HG02943 (cell line): ENCODE data around the gene ATRN.
"Not testable (repeated sequence)": the region's sequence is repeated elsewhere in the genome, so short reads cannot be mapped to it uniquely, and the experiment has no call there.

Experiments
- ATAC-seq: cut with Tn5 transposase; IDR thresholded peaks from one replicate; pipeline ENCODE4 v1.9.1; 2021; ENCODE audit warnings: mild to moderate bottlenecking, low read depth, moderate library complexity; ENCODE audit not compliant: unreplicated experiment

Gene ATRN

DNA sequence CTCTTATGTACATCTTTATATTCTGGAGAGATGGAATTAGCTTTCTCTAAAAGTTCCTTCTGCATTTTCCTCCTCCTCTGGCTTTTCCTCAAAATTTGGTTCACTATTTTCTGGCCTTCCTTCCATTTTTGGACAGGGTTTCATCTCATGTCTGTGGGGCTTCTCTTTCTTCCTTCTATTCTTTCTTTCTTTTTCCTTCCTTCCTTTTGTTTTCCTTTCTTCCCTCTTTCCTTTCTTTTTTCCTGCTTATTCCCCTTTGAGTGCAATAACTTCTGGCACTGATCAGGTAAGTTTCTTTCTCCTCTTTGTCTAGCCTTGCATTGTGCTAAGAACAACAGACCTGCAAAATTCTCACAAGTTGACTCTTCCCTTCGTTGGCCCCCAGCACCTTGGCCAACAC, 5.5 kb upstream of the ATRN start:
- no peak for ATAC-seq

DNA sequence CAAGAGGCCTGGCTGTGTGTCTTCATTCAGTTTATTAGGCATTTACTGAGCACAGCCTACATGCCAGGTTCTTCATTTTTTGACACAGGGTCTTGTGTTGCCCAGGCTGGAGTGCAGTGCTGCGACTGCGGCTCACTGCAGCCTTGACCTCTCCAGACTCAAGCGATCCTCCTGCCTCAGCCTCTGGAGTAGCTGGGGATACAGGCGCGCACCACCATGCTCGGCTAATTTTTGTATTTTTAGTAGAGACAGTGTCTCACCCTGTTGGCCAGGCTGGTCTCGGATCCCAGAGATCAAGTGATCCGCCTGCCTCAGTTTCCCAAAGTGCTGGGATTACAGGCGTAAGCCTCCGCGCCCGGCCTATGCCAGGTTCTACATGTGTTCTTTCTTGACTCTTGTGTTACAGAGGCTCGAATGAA, 601 bp upstream of the ATRN start:
- ATAC-seq, result no peak

GRCh38 chr20:3471397-3472021, 691 bp downstream of the ATRN start:
- ATAC-seq, result peak; percentile 24

- no peak for ATAC-seq
Measured at GRCh38 chr20:3472105-3472504, 1.3 kb downstream of the ATRN start.

- no peak for ATAC-seq
Measured at GRCh38 chr20:3473324-3473723, 2.5 kb downstream of the ATRN start.

GRCh38 chr20:3473944-3474343, 3.1 kb downstream of the ATRN start:
- no peak for ATAC-seq

DNA sequence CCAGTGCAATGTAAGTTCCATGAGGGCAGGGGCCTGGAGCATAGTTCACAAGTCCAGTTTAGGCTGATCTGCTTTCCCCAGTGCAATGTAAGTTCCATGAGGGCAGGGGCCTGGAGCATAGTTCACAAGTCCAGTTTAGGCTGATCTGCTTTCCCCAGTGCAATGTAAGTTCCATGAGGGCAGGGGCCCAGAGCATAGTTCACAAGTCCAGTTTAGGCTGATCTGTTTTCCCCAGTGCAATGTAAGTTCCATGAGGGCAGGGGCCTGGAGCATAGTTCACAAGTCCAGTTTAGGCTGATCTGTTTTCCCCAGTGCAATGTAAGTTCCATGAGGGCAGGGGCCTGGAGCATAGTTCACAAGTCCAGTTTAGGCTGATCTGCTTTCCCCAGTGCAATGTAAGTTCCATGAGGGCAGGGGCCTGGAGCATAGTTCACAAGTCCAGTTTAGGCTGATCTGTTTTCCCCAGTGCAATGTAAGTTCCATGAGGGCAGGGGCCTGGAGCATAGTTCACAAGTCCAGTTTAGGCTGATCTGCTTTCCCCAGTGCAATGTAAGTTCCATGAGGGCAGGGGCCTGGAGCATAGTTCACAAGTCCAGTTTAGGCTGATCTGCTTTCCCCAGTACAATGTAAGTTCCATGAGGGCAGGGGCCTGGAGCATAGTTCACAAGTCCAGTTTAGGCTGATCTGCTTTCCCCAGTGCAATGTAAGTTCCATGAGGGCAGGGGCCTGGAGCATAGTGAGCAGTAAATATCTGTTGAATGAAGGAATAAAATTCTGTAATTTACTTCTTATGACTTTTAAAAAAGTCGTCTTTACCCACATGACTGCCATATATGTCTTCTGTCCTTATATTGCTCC, 6.4 kb downstream of the ATRN start:
- ATAC-seq, result not testable (repeated sequence)

- ATAC-seq, result no peak
Measured at GRCh38 chr20:3477861-3478544, 7.2 kb downstream of the ATRN start.

- ATAC-seq, result no peak
Measured at GRCh38 chr20:3479025-3479424, 8.2 kb downstream of the ATRN start.

GRCh38 chr20:3479759-3480615, 9.2 kb downstream of the ATRN start:
- no peak for ATAC-seq

DNA sequence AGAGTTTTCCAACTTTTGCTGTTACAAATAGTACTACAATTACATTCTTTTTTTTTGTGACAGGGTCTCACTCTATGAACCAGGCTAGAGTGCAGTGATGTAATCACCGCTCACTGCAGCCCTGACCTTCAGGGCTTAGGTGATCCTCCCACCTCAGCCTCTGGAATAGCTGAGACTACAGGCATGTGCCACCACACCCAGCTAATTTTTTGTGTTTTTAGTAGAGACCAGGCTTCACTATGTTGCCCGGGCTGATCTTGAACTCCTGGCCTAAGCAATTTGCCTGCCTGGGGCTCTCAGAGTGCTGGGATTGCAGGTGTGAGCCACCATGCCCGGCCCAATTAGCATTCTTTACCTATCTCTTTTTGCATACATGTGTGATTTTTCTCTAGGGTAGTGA, 12.5 kb downstream of the ATRN start:
- no peak for ATAC-seq

DNA sequence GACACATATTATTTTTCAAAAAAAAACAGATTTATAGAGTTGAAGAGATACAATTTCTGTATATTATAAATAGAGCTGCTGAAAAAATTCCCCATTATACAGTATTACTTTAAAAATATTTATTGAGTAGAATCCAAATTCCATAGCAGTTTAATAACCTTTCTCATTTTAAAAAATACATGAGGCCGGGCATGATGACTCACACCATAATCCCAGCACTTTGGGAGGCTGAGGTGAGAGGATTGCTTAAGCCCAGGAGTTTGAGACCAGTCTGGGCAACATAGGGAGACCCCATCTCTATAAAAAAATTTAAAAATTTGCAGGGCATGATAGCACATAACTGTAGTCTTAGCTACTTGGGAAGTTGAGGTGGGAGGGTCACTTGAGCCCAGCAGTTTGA, 13.0 kb downstream of the ATRN start:
- no peak for ATAC-seq

DNA sequence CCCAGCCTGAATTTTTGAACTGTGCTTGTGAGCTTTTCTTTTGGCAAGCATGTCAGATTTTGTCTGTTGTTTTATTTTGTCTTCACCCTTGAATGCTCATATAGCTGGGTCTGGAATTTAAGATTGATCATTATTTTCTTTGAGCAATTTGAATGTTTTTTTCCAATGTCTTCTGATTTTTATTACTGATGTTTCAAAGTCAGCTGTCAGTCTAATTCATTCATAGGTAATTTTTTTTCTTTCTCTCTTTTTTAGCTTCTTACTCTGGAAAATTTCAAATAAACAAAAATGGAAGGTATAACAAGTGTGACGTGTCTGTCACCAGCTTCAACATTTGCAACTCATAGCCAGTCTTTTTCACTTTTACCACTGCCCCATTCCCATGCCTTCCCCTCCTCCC, 15.1 kb downstream of the ATRN start:
- no peak for ATAC-seq

GRCh38 chr20:3486850-3487249, 16.0 kb downstream of the ATRN start:
- ATAC-seq, result no peak

DNA sequence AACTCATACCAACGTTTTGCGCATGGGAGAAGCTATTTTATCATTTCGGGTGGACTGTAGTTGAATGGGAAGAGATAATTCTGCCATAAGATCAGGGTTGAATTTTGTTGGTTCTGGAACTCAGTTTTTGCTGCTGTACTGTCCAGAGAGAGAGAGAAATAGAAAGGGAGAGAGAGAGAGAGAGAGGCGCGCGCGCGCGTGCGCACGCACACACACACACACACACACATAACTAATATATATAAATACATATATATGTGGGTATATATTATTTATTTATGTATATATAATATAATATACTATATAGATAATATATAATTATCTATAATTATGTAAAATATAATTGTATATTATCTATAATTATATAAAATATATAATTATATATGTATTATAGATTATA, 21.9 kb downstream of the ATRN start:
- ATAC-seq, result no peak

DNA sequence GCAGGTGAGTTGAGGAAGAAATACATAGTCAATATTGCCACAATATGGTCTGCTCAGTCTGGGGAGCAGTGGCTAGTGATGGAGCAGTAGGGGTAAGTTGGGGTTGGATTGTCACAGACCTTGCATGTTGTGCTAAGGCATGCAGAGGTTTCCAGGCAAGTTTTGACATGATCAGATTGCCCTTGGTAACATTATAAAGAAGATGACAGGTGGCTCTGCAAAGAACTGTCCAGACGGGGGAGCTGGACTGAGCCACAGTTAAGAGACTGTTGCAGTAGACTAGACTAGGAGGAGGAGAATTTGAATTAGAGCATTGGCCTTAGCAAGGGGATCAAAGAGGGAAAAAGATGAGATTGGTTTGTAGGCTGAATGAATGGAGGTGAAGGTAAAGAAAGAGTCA, 23.4 kb downstream of the ATRN start:
- ATAC-seq, result no peak

- ATAC-seq, result no peak
Measured at GRCh38 chr20:3502878-3503277, 32.1 kb downstream of the ATRN start.

- no peak for ATAC-seq
Measured at GRCh38 chr20:3505148-3505547, 34.3 kb downstream of the ATRN start.

GRCh38 chr20:3509064-3509463, 38.2 kb downstream of the ATRN start:
- no peak for ATAC-seq

DNA sequence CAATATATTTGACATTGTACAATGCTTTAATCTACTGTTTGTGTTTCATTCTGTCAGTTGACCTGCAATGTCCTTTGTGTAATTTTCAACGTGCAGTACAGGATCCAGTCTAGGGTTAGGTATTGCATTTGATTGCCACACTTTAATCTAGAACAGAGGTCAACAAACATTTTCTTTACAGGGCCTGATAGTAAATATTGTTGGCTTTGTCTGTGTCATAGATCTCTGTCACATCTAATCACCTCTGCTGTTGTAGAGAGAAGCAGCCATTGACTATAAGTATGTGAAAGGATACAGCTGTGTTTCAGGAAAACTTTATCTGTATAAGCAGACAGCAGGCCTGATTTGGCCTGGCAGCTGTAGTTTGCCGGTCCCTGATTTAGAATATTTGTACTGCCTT, 39.3 kb downstream of the ATRN start:
- no peak for ATAC-seq

GRCh38 chr20:3512239-3512638, 41.4 kb downstream of the ATRN start:
- ATAC-seq, result not testable (repeated sequence)
